ENCODE data around the gene IMMP1L.

The IMMP1L gene

DNA sequence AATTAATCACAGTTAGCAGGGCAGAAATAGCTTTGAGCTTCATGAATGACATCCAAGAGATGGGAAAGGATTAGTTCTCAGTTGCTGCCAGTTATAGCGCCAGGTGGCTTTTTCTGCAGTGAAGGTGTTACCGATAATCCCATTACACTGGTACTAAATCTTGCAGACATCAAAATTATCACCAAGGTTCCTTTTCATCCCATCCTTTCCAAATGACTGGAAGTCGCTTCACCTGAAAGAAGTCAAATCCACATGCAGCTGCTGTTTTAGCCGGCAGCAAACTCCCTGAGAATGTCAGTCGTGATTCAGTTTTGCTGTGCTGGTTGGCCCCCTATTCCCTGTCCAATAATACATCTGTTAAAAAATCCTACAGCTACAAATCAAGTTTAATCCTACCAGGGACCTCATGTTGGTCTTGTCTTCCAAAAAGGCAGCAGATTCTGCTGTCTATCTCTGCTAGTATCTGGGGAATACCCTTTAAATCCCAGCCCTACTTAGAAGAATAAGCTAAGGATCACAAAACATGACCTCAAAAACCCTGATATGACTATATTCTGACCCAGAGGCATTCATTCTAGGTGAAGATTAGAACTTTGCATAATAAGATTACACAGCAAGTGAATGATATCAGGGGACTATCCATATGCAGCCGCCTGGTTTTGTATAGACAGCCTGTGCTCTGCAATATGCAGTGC lies 31.7 kb downstream of the IMMP1L start:
- peak; percentile 91 for DNase-seq (ENCODE audit: low spot score)

DNA sequence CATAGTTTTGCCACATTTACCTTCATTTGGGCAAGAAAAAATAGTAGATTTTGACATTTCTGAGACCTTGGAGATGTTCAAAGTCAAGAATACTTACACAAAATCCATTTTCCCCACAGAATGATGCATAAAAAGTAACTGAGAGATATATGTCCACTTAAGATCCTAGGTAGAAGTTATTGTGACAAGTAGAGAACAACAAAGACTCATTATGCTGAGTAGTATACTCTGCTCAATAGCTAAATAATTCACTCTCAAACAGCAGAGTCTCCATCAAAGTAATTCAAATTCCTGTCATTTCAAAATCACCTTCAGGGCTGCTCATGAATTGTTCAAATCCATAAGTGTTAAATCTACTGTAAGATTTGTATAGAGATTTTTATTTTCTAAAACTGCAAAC lies 35.3 kb downstream of the IMMP1L start:
- no peak for DNase-seq (ENCODE audit: low spot score)

DNA sequence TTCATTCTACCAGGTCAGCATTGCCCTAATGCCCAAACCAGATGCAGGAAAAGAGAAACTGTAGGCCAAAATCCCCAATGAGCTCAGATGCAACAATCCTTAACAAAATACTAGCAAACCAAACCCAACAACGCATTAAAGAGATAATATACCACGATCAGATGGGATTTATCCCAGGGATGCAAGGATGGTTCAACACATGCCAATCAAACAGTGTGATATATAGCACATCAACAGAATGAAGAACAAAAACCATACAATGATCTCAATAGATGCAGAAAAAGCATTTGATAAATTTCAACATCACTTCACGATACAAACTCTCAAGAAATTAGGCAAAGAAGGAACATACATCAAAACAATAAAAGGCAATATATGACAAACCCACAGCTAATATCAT lies 45.0 kb downstream of the IMMP1L start:
- DNase-seq (ENCODE audit: low spot score) = no peak

DNA sequence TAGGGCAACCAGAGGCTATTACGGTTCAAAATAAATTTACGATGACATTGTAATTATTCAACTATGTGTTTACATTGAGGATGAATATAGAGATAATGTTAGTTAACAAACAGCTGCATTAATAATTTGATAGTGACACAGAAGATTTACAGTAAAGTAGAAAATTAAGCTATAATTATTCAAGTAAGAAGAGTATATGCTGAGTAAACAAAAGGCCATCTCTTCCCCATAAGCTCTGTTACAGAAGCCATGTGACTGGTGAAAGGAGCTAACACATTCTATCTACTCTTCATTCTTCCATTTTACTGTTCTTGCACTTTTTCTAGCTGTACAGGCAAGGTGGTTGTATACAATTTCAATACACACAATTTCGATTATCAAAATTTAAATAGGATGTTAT lies 54.2 kb downstream of the IMMP1L start:
- no peak for DNase-seq (ENCODE audit: low spot score)

DNA sequence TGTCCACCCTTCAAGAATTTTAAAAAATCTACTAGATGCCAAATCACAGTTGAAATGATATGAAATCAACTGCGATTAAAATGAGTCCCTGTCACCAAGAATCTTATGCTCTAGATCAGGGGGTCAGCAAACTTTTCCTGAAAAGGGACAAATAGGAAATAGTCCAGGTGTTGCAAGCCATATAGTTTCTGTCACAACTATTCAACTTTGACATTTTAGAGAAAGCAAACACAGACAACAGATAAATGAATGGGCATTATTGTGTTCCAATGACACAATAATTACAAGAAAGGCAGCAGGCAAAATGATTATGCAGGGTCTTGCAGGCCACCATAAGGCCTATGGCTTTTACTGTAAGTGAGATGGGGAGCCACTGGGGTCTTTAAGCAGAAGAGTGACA lies 58.6 kb downstream of the IMMP1L start:
- DNase-seq (ENCODE audit: low spot score) = no peak

DNA sequence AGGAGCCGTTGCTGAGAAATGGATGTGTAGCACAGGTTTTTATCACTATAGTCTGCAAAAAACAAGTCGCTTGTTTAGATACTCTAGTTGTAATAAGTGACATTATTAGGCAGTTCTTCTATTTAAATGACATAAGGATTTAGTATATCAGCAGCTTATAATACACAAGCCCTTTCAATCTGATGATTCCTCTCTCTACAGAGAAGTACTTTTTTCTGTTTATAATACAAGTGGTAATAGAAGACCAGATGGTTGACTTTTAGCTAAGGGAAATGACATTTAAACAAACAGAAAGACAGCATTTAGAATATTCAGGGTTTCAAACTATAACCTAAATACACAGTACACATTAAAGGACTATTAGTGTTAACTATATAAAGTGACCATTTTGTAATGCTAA lies 60.4 kb downstream of the IMMP1L start:
- DNase-seq (ENCODE audit: low spot score) = no peak

DNA sequence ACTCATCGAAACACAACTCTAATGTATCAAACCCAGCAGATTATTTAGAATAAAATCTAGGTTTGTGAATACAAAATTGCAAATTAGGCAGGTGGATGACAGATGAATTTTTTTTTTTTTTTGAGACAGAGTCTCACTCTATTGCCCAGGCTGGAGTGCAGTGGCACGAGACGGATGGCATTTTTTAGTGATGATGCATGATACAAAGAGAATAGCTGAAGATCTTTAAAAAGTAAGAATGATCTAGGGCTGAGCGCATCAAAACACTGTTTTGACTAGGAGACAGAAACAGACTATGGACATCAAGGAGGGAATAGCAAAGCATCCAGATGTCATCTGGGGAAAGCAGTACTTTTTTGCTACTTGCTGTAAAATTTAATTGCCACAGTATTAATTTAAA lies 63.8 kb downstream of the IMMP1L start:
- DNase-seq (ENCODE audit: low spot score) = no peak

DNA sequence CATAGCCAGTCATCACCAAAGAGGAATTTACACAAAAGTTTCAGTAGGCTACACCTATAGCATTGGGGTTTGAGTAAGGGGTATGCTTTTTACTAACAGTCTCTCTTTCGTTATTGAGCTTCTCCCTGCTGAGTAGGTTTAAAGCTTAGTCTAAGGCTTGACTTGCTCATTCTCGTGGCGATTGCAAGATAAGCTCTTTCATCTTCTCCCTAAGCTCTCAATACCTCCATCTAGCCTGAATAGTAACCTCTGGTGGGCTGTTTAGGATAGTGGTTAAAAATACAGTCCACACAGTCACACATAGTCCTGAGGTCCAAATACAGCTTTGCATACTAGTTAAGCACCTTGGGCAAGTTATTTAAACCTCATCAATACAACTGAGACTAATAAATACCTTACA lies 65.6 kb downstream of the IMMP1L start:
- DNase-seq (ENCODE audit: low spot score) = no peak

DNA sequence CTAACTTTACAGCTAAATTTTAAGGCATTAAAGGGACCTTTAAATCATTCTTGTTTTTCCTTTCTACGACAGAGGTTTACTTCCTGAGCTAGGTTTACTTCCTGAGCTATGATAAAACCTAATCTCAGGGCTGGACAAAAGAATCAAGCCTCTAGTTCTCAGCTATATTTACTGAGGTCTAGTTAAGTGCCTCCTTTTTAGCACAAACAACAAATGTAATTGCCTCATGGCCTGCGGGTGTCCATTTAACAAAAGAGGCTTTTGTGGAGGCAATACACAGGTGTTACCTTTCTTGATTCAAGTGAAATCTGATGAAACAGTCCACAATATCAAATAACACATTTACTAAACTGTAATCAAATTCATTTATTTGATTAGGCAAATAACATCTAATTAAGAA lies 67.3 kb downstream of the IMMP1L start:
- DNase-seq (ENCODE audit: low spot score) = no peak

DNA sequence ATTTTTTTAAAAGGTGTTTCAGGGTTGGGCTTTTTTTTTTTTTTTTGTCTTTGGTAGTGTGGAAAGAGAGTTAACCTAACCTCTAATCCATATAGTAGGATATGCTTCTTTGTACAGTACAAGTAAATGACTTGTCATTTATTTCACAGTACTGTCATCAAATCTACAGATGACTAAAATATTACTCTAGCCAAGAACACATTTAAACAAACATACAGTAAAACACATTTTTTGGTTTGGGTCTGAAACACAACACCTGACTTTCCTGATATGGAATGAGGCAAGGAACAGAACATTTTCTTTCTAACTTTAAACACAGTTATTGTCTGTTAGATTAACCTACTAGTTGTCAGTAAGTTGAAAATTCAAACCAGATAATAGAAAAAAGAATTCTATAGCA lies 68.1 kb downstream of the IMMP1L start:
- no peak for DNase-seq (ENCODE audit: low spot score)

DNA sequence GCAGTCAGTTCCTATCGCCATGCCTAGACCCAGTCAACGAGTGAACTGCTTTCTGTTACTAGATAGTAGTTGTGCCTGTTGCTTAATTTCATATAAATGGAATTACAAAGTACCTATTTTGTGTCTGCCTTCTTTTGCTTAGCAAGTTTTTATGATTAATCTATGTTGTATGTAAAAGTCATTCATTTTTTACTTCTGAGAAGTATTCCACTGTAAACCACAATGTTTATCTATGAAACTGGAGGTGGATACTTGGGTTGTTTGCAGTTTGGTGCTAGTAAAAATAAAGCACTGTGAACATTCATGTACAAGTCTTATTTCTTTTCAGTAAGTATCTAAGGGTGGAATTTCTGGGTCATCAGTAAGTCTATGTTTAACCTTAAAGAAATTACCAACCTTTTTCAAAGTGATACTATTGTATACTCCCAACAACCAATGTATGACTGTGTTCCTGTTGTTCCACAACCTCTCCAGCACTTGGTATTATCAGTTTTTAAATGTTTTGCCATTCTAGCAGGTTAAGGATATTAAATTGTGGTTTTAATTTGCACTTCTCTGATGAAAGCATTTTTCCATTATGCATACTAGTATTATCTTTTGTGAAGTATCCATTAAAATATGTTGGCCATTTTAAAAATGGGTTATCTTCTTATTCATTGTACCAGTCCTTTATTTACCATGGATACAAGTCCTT lies 71.5 kb downstream of the IMMP1L start:
- DNase-seq (ENCODE audit: low spot score) = no peak

DNA sequence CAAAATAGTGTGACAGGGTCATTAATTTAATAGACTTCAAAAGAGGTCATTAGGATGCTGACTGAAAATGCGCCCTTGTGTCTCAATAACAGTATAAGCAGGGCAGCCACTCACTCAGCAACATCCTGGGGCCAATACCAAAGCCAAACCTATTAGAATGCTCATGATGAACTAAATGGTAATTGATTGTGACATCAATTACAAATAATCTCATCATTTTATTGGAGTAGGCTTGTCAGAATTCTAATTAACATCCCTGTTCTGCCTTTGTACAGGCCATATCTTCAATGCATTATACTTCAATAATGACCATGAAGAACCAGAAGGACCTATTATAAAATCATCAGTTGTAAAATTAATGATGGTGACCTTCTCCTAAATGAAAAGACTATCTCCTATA lies 75.6 kb downstream of the IMMP1L start:
- DNase-seq (ENCODE audit: low spot score) = peak; percentile 4

DNA sequence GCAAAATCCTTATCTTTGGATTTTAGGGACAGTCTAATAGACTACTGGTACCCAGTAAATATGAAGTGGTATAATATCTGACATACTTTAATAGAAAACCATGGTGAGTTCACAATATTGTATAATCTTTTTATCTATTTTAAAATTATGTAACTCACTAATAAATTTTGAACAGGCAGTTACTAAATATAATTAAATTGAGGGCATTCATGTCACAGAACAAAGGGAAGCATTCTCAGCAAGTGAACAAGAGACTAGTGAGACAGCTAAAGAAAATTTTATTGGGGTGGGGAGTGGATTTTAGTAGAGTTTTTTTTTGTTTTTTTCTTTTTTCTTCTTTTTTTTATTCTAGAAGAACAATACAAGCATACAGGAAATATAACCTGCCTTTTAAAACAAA lies 84.8 kb downstream of the IMMP1L start:
- DNase-seq (ENCODE audit: low spot score) = no peak

DNA sequence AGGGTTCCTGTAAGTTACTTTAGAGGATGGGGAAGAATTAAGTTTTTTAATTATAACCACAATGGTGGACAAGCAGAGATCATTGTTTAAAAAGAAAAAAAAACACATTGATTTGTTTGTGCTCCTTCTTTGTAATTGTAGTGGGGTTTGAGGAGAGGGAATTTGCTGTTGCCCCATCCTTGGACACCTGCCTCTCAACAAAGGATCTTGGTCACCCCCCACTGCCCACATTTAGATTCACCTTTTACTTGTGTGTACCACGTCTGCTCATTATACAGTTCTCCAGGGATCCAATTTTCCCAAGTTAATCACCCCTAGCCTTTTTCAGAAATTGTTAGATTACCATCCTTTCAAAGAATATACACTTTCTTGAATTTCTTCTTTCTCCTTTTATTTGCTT lies 86.7 kb downstream of the IMMP1L start:
- no peak for DNase-seq (ENCODE audit: low spot score)

DNA sequence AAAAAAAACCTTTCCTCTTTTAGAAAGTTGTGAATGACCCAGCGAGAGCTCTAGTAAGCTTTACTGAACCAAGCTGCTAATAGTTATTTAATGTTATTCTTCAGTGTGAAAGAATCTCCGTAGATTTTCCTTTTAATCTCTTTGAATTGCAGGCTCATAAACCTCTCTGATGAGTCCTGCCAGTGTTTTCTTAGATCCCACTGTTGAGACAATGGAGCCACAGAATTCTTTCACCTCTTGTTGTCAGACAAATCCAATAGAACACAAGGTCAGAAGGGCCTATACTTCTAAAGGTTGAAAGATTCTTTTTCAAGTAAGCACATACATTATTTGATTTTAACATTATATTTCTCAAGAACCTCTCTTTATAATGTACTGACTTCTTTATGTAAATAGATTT lies 87.6 kb downstream of the IMMP1L start:
- DNase-seq (ENCODE audit: low spot score) = no peak

DNA sequence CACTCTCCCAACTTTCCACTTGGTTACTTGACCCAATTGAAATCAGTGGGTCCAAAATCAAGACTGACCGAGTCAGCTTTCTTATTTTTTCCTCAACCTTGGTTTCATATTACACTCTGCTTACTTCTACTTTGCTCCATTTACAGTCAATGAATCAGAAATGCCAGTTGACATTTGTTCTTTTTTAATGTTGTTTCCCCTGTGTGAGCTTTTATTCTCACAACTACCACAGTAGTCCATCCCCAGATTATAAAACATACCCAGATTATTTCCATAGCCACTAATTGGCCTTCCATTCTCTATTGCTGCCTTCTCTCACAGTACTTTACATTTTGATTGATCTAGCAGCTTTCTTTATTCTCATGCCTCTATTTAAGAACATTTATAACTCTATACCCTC lies 89.8 kb downstream of the IMMP1L start:
- DNase-seq (ENCODE audit: low spot score) = no peak

DNA sequence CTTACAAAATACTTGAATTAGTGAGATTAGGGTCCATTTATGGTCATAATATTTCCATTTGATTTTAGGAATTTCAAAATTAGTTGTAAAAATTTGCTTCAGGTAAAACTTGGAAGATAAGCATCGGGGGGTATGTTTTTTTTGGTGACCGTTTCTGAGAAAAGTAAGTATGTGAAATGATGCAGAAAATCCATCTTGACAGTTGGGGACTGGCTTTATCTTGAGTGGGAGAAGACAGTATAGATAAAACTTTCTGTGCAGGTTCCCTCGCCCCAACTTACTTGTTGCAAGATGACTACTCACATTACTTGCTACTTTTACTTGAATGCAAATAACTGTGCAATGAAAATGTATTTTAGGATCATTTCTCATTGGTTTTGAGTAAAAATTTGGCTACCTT lies 90.3 kb downstream of the IMMP1L start:
- DNase-seq (ENCODE audit: low spot score) = no peak

DNA sequence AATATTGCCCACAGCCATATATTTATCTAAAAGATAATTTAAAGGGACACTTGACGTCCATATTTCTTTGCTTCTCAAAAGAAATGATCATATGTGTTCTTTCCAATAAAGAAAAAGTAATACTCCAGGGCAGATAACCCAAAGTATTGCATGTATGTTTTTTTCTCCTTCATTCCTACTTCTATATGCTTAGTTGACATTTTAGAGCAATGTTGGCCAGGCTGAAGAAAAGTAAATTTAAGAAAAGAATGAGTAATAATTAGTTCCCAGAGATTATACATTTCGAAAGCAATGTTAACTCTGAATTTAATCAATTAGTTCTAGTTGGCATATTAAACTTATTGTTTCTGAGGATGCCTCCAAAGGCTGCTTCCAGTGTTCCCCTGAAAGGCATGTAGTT lies 91.6 kb downstream of the IMMP1L start:
- DNase-seq (ENCODE audit: low spot score) = no peak

DNA sequence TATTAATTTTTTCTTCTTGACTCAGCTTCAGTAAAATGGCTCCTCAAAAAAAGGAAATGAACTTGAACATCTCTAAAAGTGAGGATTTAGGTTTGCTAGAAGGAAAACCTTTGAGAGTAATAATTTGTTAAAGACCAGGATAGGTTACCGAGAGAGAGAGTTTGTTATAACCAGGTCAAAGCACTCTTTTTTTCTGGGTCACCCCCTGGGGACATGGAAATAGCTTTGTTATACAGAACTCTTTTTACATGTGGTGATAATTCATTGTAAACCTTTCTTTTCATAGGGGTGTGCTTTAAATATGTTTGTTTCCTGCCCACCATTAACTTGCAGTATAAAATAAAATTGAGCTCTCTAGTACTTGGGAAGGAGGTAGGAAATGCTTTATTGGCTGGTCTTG lies 92.1 kb downstream of the IMMP1L start:
- no peak for DNase-seq (ENCODE audit: low spot score)

DNA sequence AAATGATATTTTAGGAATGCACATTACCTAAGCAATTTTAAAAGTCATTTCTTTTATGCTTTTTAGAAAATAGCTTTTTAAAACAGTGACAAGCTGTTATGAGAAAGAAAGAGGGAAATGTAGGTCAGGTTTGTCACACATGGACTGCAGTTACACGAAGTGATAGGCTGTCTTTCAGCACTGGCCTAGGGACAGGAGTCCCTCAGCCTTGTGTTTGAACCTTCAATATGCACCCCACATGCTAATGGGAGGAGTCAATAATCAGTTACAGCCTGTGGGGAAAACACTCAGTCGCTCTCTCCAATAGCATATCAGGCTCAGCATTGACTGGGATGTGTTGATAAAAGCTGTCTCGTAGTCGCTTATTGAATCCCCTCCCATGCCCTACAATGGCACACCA lies 94.0 kb downstream of the IMMP1L start:
- no peak for DNase-seq (ENCODE audit: low spot score)

DNA sequence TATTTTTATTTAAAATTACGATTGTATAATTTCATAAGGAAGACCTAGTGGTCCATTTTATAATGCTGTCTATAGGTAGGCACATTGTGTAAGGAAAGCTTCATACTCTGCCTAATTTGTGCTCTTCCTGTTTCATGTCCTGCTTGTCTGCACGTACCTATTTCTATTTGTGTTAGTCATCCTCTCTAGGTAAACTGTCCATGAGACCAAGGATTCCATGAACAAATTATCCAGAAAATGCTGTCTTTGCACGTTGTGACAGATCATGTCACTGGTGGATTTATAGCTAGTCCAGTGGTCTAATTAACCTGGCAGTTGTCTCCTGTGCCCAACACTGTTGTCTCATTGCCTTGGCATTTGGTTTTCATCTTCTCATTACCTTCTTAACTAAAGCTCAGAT lies 95.1 kb downstream of the IMMP1L start:
- DNase-seq (ENCODE audit: low spot score) = no peak

DNA sequence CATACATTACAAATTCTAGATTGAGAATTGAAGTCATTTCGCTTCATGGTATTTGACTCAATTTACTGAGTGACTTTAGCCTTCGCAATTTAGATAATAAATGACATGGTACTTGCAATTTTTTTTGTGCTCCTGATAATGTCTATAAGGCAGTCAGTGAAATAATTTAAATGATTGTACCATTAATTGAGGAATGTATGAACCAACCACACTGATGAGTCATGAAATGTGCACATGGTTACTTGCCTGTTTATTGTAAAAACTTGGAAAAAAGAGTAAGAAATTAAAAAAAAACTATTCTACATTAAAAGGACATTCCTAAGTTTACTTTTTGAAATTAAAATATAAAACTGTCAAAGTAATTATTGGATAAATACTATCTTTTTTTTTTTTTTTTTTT lies 96.5 kb downstream of the IMMP1L start:
- DNase-seq (ENCODE audit: low spot score) = no peak

DNA sequence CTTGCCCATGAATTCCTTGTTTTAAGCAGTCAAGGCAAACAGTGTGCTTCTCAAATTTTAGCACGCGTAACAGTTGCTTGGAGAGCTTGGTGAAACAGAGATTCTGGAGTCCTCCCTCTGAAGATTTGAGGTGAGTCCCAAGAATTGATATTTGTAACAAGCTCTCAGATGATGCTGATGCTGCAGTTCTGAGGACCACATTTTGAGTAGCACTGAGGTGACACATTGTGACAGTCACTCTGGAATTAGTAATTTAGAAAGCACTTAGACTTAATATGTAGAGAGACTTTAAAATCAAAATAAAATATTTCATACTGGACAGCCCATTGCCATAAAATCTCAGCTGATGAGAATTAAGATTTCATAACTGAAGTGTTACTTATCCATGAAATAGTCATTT lies 101.2 kb downstream of the IMMP1L start:
- no peak for DNase-seq (ENCODE audit: low spot score)

DNA sequence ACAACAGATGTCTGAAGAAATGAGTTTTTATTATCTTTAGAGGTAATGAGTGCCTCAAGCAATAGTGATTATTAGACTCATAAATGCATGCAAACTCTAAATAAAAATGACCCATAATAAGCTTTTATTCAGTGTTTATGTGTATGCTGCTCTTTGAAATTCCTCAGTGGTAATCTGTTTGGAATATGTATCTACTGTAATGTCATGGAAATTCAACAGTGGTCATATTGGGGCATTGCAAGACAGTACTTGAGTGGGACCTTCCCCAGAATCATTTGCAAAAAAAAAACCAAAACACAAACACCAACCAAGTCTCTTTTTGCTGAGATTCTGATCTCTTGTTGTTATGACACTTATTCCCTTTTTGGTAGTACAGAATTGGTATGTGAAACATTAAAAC lies 104.8 kb downstream of the IMMP1L start:
- no peak for DNase-seq (ENCODE audit: low spot score)
